Naive thymus-derived CD4-positive, alpha-beta T cell (primary cell): ENCODE data around the gene TMEM271. TPM values are rescaled to one million over a fixed set of nuclear protein-coding genes. Genes with fewer than 3 reads are reported as not detected.

Experiments
- ATAC-seq: fragments of 150-1000 bp; cut with Tn5 transposase; 2 replicates; pipeline ENCODE4 v1.10.0; 2021; ENCODE audit warnings: mild to moderate bottlenecking, moderate library complexity
- CTCF ChIA-PET: fragments of 350-600 bp; sonication (Branson Sonifier 250); formaldehyde crosslinking; loops from one replicate; lab custom pipeline; 2021; ENCODE audit warnings: antibody characterized with exemption; lab: Charles Lee
- POLR2A ChIA-PET: fragments of 350-600 bp; sonication (Branson Sonifier 250); formaldehyde crosslinking; loops from one replicate; lab custom pipeline; 2021; ENCODE audit warnings: antibody characterized with exemption, inconsistent platforms; lab: Charles Lee
- DNase-seq, 9 donors: peaks; one replicate each; pipeline versions ENCODE4 v3.0.0 to v3.0.0-alpha.2; 2020 to 2022; ENCODE audit warnings: mixed read lengths in 1 of 9
- H3K27ac ChIP-seq: one replicate; pipeline ENCODE4 v1.7.0; 2013; ENCODE audit warnings: mild to moderate bottlenecking, low read depth, low read length, moderate library complexity
- H3K27me3 ChIP-seq, 2 donors: one replicate each; pipeline ENCODE4 v1.7.0; 2013; ENCODE audit warnings: low read length in 2 of 2, mild to moderate bottlenecking in 2 of 2, moderate library complexity in 2 of 2; ENCODE audit not compliant: control insufficient read depth in 2 of 2, insufficient read depth in 2 of 2
- H3K36me3 ChIP-seq, 3 experiments: 1 replicate in 2 of 3; 2 replicates in 1 of 3; pipeline ENCODE4 v1.7.0; 2013; ENCODE audit warnings: low read length in 3 of 3, mild to moderate bottlenecking in 3 of 3, moderate library complexity in 1 of 3; ENCODE audit not compliant: insufficient read depth in 3 of 3, control insufficient read depth in 2 of 3
- H3K4me1 ChIP-seq, 2 donors: one replicate each; pipeline ENCODE4 v1.7.0; 2013; ENCODE audit warnings: low read length in 2 of 2, mild to moderate bottlenecking in 2 of 2, moderate library complexity in 1 of 2; ENCODE audit not compliant: control insufficient read depth in 2 of 2, insufficient read depth in 2 of 2
- H3K4me3 ChIP-seq: 2 replicates; pipeline ENCODE4 v1.7.0; 2013; ENCODE audit warnings: mild to moderate bottlenecking, low read length
- H3K9me3 ChIP-seq, 3 experiments: 1 replicate in 2 of 3; 2 replicates in 1 of 3; pipeline ENCODE4 v1.7.0; 2013; ENCODE audit warnings: low read length in 3 of 3; ENCODE audit not compliant: control insufficient read depth in 2 of 3
- H3K27ac Mint-ChIP-seq, 9 donors: one replicate each; pipeline ENCODE4 v1.8.0; 2020 to 2022; ENCODE audit warnings: mixed read lengths in 9 of 9, mild to moderate bottlenecking in 8 of 9, moderate library complexity in 5 of 9, inconsistent platforms in 2 of 9
- H3K27me3 Mint-ChIP-seq, 5 donors: one replicate each; pipeline ENCODE4 v1.8.0; 2021 to 2022; ENCODE audit warnings: mixed read lengths in 5 of 5, mild to moderate bottlenecking in 1 of 5
- H3K36me3 Mint-ChIP-seq, 5 donors: one replicate each; pipeline ENCODE4 v1.8.0; 2020 to 2022; ENCODE audit warnings: mixed read lengths in 5 of 5, mild to moderate bottlenecking in 3 of 5, inconsistent platforms in 1 of 5
- H3K4me1 Mint-ChIP-seq, 7 donors: one replicate each; pipeline ENCODE4 v1.8.0; 2020 to 2022; ENCODE audit warnings: mixed read lengths in 7 of 7, mild to moderate bottlenecking in 3 of 7, inconsistent platforms in 1 of 7
- H3K4me3 Mint-ChIP-seq, 10 donors: one replicate each; pipeline ENCODE4 v1.8.0; 2020 to 2022; ENCODE audit warnings: mild to moderate bottlenecking in 10 of 10, mixed read lengths in 10 of 10, moderate library complexity in 6 of 10, inconsistent platforms in 2 of 10
- H3K9me3 Mint-ChIP-seq, 11 donors: one replicate each; pipeline ENCODE4 v1.8.0; 2020 to 2022; ENCODE audit warnings: mixed read lengths in 11 of 11, mild to moderate bottlenecking in 4 of 11, inconsistent platforms in 1 of 11, moderate library complexity in 1 of 11
- intact Hi-C, 2 donors: fragments of 100-400 bp; cut with micrococcal nuclease; formaldehyde crosslinking; loops; one replicate each; pipeline ENCODE4 v1.15.1; 2023
- polyA plus RNA-seq, 2 donors: library from polyadenylated mRNA; unstranded; fragments of 300-500 nt; fragmentation: Illumina TruSeq; gene quantifications; one replicate each; pipeline ENCODE4 v1.2.3, GENCODE V29; 2021
- total RNA-seq, 6 experiments: library from RNA in 5 of 6; stranded (reverse) in 5 of 6; gene quantifications; 1 replicate in 5 of 6; 2 replicates in 1 of 6; pipeline ENCODE4 v1.2.3 and lab custom pipeline; 2021 to 2026

Gene TMEM271
- total and polyA plus RNA-seq, 7 experiments from 2014 or later, result not detected

DNA sequence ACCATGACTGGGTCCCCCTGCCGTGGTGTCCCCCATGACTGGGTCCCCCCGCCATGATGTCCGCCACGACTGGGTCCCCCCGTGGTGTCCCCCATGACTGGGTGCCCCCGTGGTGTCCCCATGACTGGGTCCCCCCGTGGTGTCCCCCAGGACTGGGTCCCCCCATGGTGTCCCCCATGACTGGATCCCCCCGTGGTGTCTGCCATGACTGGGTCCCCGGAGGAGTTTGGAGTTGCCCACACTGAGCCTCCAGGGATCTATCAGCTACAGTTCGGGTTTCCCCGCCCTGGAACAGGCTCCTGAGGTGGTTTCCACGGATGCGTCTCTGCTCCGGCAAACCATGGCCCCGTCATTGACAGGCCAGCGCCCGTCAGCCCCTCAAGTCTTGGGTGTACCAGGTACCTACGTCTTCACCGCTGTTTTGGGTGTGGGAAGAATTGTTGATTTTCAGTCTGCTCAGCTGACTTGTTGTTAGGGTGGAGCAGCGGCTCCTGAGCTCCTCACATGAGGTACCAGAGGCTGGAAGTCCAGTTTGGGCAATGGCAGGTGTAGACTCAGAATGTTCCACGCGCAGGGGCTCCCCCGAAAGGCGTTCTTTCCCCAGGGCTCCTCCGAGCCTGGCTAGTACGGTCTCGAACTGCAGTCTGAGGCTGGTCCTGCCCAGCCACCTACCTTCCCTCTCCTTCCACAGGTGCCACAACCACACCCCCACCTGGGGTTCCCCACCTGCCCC, 41.0 kb upstream of the TMEM271 start:
- H3K27ac ChIP-seq, result no peak overlapping the region

DNA sequence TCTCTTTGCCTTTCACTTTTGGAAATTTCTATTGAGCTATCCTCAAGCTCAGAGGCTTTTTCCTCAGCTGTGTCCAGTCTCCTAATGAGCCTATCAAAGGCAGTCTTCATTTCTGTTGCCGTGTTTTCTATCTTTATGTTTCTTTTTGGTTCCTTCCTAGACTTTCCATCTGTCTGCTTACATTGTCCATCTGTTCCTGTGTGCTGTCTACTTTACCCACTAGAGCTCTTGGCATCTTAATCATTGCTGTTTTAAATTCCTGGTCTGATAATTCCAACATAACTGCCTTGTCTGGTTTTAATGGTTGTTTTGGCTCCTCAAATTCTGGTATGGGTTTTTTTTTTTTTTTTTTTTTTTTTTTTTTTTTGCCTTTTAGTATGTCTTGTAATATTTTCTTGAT, 40.0 kb upstream of the TMEM271 start:
- Mint-ChIP-seq H3K36me3 (peaks cover 0 to 4% (median 0%) of the 10 kb centered on the region in 5 donors), H3K27me3 (peaks cover 3 to 30% (median 29%) of the 10 kb centered on the region in 5 donors), H3K4me3 (no peak overlapping the region), H3K27ac (no peak overlapping the region), H3K4me1 (no peaks in the 10 kb centered on the region), H3K9me3 (peaks cover 0 to 3% (median 0%) of the 10 kb centered on the region in 11 donors)
- no peak for ATAC-seq
- H3K9me3 ChIP-seq, result no peaks in the 10 kb centered on the region
- no peaks in the 10 kb centered on the region for H3K36me3 ChIP-seq
- no peak overlapping the region for H3K27ac ChIP-seq
- no peak for DNase-seq
- ChIA-PET POLR2A (no interaction called here), CTCF (no interaction called here)
- H3K4me1 ChIP-seq, result no peaks in the 10 kb centered on the region
- no peak overlapping the region for H3K4me3 ChIP-seq
- H3K27me3 ChIP-seq, result no peaks in the 10 kb centered on the region
- intact Hi-C loops, result no loop called here

More for the DNA sequence above, 41.0 kb upstream of the TMEM271 start:
- POLR2A ChIA-PET, result no interaction called here
- CTCF ChIA-PET, result no interaction called here
- H3K27me3 ChIP-seq, result no peaks in the 10 kb centered on the region
- no peak overlapping the region for H3K27ac Mint-ChIP-seq
- H3K9me3 ChIP-seq, result no peaks in the 10 kb centered on the region
- no peak overlapping the region for H3K4me3 ChIP-seq
- H3K9me3 Mint-ChIP-seq, result peaks cover 0 to 3% (median 0%) of the 10 kb centered on the region in 11 donors
- H3K36me3 ChIP-seq, result no peaks in the 10 kb centered on the region
- DNase-seq, result no peak
- no peak overlapping the region for H3K4me3 Mint-ChIP-seq
- no peaks in the 10 kb centered on the region for H3K4me1 Mint-ChIP-seq
- H3K4me1 ChIP-seq, result no peaks in the 10 kb centered on the region
- ATAC-seq, result no peak
- H3K36me3 Mint-ChIP-seq, result peaks cover 0 to 4% (median 0%) of the 10 kb centered on the region in 5 donors
- H3K27me3 Mint-ChIP-seq, result peaks cover 3 to 32% (median 29%) of the 10 kb centered on the region in 5 donors
- intact Hi-C loops, result no loop called here

DNA sequence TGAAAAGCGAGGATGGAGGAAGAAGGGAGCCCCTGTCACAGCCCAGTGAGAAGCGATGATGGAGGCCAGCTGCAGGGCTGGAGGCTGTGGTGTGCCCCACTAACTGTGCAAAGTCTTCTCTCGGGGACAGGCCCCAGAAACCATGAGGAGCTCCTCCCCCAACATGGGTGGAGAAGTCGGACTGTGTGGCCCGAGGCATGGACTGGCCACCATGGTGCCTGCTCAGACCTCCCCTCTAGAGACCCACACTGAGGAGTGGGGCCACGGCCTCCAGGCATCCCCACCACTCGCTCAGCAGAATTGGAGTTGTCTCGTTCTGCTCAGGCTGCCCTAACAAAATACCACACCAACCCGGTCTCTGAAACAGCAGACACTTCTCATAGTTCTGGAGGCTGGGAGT, 37.0 kb upstream of the TMEM271 start:
- H3K4me3 ChIP-seq, result no peak overlapping the region
- peaks cover 3 to 40% (median 25%) of the 10 kb centered on the region in 5 donors for H3K27me3 Mint-ChIP-seq
- peaks cover 0 to 7% (median 1%) of the 10 kb centered on the region in 11 donors for H3K9me3 Mint-ChIP-seq
- H3K27me3 ChIP-seq, result no peaks in the 10 kb centered on the region
- no peak overlapping the region for H3K4me3 Mint-ChIP-seq
- DNase-seq (no peak), ATAC-seq (no peak)
- H3K36me3 ChIP-seq, result no peaks in the 10 kb centered on the region
- CTCF ChIA-PET, result no interaction called here
- no peaks in the 10 kb centered on the region for H3K9me3 ChIP-seq
- H3K36me3 Mint-ChIP-seq, result peaks cover 0 to 5% (median 0%) of the 10 kb centered on the region in 5 donors
- POLR2A ChIA-PET, result no interaction called here
- peaks cover 0 to 9% (median 0%) of the 10 kb centered on the region in 7 donors for H3K4me1 Mint-ChIP-seq
- H3K27ac Mint-ChIP-seq, result no peak overlapping the region
- H3K4me1 ChIP-seq, result no peaks in the 10 kb centered on the region
- H3K27ac ChIP-seq, result no peak overlapping the region
- intact Hi-C loops, result no loop called here

DNA sequence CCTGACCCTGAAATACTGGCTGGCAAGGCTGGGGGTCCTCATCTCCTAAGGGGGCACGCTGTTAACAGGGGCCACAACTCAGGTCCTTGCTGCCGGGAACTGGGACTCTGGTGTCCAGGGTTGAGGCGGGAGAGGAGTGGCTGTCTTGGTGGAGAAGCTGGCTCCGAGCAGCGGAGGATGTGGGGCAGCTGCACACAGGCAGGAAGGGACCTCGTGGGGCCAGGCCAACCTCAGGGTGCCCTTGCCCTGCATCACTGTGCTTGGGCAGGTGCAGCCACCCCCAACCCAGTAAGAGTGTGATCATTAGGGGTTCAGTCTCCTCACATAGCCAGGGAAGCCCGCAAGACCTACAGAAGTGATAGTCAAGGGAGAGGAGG, 36.6 kb upstream of the TMEM271 start:
- H3K36me3 Mint-ChIP-seq, result peaks cover 0 to 5% (median 0%) of the 10 kb centered on the region in 5 donors
- H3K27me3 Mint-ChIP-seq, result peaks cover 3 to 37% (median 25%) of the 10 kb centered on the region in 5 donors
- ChIA-PET POLR2A (no interaction called here), CTCF (no interaction called here)
- no peaks in the 10 kb centered on the region for H3K36me3 ChIP-seq
- intact Hi-C loops, result no loop called here
- no peak overlapping the region for H3K27ac ChIP-seq
- no peaks in the 10 kb centered on the region for H3K27me3 ChIP-seq
- peaks cover 0 to 9% (median 0%) of the 10 kb centered on the region in 7 donors for H3K4me1 Mint-ChIP-seq
- ATAC-seq, result no peak
- no peak for DNase-seq
- H3K9me3 Mint-ChIP-seq, result peaks cover 0 to 7% (median 1%) of the 10 kb centered on the region in 11 donors
- H3K27ac Mint-ChIP-seq, result no peak overlapping the region
- no peaks in the 10 kb centered on the region for H3K4me1 ChIP-seq
- no peak overlapping the region for H3K4me3 ChIP-seq
- no peak overlapping the region for H3K4me3 Mint-ChIP-seq
- H3K9me3 ChIP-seq, result no peaks in the 10 kb centered on the region

DNA sequence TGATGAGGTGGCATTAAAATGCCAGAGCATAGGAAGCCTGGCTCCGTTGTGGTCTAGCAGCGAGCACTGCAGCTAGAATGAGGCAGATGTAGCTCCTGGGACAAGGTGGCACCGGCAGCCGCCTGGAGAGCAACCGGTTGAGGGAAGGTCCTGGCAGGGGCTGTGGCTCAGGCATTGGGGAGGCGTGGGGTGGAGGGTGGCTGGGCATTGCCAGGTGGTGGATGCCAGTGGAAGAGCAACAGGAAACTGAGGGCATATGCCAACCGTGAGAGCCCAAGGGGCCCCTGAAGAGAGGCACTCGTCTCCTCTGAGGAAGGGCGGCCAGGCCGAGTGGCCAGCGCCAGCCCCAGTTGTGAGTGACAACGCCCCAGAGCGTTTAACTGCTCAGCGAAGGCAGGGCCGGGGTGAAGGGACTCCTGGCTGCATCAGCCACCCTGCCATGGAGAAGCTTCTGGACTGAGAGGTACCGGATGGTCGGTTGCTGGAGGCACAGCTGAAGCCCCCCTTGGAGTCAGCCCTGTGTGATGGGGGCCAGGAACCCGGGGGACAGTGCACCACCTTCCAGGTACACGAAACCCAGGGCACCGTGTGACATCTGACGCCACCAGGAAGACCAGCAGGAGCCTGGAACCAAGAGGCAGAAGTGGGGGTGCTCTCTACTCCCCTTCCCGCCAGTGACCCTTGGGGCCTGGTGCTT, 36.1 kb upstream of the TMEM271 start:
- Histone ChIP-seq H3K9me3 (no peaks in the 10 kb centered on the region), H3K27me3 (no peaks in the 10 kb centered on the region), H3K4me3 (no peak overlapping the region), H3K4me1 (no peaks in the 10 kb centered on the region), H3K27ac (no peak overlapping the region), H3K36me3 (no peaks in the 10 kb centered on the region)
- Mint-ChIP-seq H3K27me3 (peaks cover 3 to 39% (median 24%) of the 10 kb centered on the region in 5 donors), H3K4me3 (no peak overlapping the region), H3K9me3 (peaks cover 0 to 7% (median 1%) of the 10 kb centered on the region in 11 donors), H3K27ac (no peak overlapping the region), H3K4me1 (peaks cover 0 to 9% (median 0%) of the 10 kb centered on the region in 7 donors), H3K36me3 (peaks cover 0 to 5% (median 0%) of the 10 kb centered on the region in 5 donors)
- ATAC-seq (no peak), DNase-seq (no peak)
- ChIA-PET POLR2A (no interaction called here), CTCF (no interaction called here)
- intact Hi-C loops, result no loop called here

DNA sequence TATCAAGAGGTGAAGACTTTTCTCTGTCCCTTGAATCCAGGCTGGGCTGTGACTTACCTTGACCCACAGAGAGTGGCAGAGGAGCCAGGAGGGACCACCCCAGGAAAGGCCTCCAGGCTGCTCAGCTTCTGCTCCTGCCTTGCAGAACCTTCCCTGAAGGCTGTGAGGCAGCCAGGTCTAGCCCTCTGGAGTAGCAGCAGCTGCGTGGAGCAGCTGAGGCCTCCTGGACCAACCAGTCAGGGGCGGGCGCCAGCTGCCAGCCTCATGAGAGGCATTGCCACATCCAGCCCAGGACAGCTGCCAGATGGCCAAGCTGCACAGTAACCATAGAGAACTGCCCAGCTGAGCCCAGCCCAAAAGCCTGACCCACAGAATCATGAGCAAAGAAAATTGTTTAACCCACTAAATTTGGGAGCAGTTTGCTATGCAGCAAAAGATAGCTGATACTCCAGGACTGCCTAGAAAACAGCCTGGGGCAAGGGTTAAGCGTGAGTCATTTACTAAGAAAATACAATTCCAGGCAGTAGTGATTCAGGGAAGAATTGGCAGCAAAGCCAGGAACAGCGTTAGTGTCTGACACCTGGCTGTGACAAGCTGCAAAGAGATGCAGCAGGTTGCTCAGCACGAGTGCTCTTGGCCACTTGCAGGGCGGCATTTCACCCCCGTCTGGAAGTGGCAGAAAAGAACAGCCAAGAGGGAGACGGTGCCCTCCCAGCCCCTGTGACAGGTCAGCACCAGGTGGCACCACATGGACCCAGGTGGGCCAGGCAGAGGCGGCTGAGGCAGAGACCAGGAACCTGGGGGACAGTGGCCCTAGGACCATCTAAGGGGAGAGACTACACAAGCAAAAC, 34.5 kb upstream of the TMEM271 start:
- Histone ChIP-seq H3K4me3 (no peak overlapping the region), H3K36me3 (no peaks in the 10 kb centered on the region), H3K27ac (no peak overlapping the region), H3K9me3 (no peaks in the 10 kb centered on the region), H3K4me1 (no peaks in the 10 kb centered on the region), H3K27me3 (no peaks in the 10 kb centered on the region)
- Mint-ChIP-seq H3K4me1 (peaks cover 0 to 9% (median 0%) of the 10 kb centered on the region in 7 donors), H3K27ac (no peak overlapping the region), H3K27me3 (peaks cover 3 to 39% (median 18%) of the 10 kb centered on the region in 5 donors), H3K9me3 (peaks cover 0 to 7% (median 1%) of the 10 kb centered on the region in 11 donors), H3K36me3 (peaks cover 0 to 5% (median 0%) of the 10 kb centered on the region in 5 donors), H3K4me3 (no peak overlapping the region)
- no peak for DNase-seq
- ChIA-PET CTCF (no interaction called here), POLR2A (no interaction called here)
- intact Hi-C loops, result no loop called here
- no peak for ATAC-seq
